CD4-positive, alpha-beta T cell treated with Interleukin-21 for 1 hour (primary cell): ENCODE measurements around the gene SOCS1.
"Not testable (repeated sequence)": the region's sequence is repeated elsewhere in the genome, so short reads cannot be mapped to it uniquely, and the experiment has no call there.

ENCODE experiments used
- DNase-seq: peaks from one replicate; pipeline ENCODE4 v3.0.0-alpha.2; 2020

Gene SOCS1, protein sequence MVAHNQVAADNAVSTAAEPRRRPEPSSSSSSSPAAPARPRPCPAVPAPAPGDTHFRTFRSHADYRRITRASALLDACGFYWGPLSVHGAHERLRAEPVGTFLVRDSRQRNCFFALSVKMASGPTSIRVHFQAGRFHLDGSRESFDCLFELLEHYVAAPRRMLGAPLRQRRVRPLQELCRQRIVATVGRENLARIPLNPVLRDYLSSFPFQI

DNA sequence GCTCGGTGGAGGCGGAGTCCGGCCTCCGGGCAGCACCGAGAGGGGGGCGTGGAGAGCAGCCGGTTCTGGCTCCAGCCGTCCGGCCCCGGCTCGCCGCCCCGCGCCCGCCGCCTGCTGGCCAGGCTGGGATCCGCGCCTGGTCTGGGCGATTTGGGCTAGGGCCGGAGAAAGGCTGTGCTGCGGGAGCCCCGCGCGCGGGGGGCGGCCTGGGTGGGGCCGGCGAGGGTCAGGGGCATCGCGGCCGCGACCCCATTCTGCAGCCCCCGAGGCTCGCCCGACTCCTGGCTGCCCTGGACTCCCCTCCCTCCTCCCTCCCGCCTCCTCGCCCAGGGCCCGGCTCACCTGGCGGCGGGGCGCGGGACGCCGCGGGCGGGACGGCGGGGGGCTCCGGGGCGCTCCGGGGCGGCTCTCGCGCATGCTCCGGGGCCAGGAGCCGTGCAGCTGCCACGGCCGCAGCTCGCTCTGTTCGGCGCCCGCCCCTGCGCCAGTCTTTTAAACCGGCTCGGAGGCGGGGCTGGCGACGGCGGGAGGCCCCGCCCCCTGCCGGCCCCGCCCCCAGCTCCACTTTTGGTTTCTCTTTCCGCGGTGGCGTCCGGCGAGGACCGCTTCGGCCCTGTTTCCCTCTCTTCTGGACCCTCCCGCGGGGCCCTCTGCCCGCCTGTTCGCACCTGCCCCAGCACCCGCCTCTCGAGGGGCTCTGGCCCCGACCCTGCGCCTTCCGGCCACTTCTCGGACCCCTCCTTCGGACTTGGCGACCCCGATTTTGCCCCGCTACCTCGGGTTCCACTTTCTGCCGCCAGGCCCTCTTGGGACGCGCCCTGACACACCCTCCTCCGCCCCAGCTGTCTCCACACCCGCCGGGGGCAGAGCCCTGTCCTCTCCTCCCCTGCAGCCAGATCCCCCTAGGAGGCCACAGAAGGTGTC, at the start of gene SOCS1:
SOCS1 (minus strand) TSS at position 468 of the 924 bp plus-strand sequence. CDS start 726 bp downstream, outside the sequence.
- peak; percentile 90 for DNase-seq

DNA sequence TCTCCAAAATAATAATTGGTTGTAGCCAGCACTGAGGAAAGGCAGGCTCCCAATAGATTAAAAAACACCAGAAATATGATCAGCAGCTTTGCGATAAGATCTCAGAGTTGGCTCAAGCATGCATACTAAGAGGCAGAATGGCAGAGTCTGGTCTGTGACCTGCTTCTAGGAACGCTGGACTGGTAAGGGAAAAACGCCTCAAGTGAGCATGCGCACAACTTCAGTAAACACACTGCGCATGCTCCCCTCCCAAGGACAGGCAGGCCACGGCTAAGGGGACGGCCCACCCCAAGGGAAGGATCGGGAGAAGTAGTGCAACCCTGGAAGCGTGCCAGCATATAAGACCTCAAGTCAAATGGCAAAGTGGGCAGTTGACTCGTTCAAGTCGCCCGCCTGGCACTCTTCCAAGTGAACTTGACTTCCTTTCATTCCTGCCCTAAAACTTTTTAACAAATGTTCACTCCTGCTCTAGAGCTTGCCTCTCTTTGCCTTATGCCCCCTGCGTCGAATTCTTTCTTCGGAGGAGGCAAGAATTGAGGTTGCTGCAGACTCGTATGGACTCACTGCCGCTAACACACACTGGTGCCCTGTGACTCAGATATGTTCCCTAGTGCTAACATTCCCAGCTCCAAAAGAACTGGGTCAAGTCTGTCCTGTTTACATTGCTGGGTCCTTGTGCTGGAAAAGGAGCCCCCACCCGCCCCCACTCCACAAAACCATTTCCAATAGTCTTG, 47.6 kb upstream of the SOCS1 start:
- no peak for DNase-seq

DNA sequence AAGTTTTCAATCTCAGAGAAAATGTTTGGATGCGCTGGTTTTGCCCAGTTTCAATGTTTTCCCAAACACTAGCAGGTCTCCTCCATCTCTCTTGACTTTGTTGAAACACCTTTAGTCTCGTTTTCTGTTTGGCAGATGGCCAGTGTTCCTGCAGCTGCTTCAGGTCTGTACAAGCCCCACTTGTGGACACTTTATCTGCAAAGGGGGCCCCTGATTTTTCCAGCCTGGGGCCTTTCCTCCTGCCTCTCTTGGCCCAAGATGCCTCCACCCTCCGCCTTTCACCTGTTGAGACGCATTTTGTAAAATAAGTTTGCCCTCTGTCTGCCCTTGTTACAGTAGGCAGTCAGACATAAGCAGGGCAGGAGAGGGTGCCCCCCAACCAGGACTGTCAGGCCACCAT, 47.0 kb upstream of the SOCS1 start:
- no peak for DNase-seq

DNA sequence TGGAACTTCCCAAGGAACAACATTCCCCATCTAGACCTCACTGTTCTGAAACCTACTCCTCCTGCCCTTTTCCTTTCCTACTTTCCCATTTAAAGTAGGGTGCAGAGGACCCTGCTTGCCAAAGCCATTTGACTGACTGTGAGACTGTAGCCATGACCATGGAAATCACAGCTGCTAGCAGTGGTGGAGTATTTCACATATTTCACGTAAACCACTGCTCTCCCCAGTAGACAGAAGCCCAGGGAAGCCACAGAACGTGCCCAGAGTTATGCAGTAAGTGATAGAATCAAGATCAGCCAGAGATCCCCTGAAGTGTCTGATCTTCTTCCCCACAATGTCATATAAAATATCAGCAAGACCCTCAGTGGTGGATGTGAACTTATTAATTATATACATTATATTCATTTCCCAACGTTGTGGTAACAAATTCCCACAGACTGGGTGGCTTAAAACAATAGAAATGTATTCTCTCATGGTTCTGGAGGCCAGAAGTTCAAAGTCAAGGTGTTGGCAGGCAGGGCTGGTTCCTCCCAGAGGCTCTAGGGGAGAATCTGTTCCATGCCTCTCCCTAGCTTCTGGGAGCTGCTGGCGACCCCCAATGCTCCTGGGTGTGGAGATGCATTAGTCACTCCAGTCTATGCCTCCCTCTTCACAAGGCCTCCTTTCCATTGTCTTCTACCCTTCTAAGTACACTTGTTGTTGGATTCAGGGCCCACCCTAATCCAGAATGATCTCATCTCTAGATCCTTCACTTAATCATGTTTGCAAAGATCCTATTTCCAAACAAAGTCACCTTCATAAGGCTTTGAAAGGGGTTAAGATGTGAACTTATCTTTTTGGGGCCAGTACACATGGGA, 45.9 kb upstream of the SOCS1 start:
- DNase-seq, result no peak

DNA sequence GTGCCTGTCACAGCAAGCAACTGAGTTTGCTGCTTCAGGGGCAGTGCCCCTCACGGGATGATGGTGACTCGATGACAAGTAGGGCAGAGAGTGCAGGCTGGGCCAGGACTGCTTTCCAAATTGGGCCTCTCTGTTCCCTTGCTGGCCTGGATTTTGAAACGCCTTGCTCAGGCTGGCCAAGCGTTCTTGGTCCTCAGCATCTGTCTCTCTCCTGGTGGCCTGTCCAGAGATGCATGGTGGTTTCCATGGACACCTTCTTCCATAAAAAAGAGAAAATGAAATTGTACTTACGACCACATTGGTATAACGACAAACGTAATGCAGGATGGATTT, 44.5 kb upstream of the SOCS1 start:
- DNase-seq, result no peak

DNA sequence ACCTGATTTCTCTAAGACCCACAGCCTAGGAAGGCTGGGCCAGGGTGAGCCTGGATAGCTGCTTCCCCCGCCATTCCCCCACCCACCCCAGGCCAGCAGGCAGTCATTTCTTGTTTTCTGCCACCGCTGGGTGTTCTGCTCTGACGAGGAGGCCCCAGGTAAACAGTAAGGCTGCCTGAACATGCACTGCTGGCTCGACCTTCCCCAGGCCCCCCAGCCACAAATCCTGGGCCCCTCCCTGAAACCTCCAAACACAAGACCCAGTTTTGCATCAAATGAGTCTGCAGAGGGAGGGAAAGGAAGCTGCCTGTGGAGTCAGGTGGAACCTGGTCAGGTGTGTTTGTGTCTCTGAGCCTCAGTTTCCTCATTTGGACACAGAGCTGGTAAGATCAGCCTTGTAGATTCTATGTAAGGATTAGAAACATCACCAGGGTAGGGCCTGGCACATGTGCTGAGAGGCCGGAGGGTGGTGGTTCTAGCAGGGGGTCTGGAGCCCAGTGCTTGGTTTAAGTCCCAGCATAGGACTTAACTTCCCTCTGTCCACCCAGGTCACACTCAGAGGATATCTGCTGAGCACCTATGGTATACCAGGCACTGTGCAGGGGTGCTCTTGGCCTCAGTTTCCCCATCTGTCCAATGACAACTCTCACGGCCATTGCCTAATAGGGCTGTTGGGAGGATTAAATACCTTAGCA, 44.0 kb upstream of the SOCS1 start:
- no peak for DNase-seq

DNA sequence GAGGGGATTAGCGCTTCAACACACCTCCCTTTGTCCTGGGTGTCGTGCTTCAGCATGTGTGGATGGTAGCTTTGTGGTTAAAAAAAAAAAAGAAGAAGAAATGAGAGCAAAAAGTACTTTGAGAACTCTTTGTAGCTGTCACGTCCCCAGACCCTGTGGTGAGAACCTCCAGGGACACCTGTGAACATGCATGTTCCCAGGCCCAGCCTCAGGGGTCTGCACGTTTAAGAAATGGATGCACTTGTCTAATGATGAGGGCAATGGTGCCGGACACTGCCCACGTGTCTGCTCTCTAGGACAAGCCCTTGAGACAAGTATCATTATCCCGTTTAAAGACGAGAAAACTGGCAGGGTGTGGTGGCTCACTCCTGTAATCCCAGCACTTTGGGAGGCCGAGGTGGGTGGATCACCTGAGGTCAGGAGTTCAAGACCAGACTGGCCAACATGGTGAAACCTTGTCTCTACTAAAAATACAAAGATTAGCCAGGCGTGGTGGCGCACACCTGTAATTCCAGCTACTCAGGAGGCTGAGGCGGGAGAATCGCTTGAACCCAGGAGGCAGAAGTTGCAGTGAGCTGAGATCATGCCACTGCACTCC, 43.0 kb upstream of the SOCS1 start:
- not testable (repeated sequence) for DNase-seq

DNA sequence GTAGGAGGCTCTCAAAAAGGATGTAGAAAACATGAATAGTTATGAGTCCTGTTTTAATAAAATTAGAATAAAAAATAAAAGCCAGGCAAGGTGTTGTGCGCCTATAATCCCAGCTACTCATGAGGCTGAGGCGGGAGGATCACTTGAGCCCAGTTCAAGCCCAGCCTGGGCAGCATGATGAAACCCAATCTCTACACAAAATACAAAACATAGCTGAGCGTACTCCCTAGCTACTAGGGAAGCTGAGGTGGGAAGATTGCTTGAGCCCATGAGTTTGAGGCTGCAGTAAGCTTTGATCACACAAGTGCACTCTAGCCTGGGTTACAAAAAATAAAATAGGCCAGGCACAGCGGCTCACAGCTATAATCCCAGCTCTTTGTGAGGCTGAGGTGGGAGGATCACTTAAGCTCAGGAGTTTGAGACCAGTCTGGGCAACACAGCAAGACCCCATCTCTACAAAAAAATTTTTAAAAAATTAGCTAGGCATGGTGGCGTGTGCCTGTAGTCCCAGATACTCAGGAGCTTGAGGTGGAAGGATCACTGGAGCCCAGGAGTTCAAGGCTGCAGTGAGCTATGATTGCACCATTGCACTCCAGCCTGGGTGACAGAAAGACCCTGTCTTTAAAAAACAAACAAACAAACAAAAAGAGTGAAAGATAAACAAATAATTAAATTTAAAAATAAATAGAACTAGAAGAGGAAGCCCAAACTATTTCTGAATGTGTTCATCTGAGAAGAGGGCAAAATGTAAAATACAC, 42.3 kb upstream of the SOCS1 start:
- no peak for DNase-seq

DNA sequence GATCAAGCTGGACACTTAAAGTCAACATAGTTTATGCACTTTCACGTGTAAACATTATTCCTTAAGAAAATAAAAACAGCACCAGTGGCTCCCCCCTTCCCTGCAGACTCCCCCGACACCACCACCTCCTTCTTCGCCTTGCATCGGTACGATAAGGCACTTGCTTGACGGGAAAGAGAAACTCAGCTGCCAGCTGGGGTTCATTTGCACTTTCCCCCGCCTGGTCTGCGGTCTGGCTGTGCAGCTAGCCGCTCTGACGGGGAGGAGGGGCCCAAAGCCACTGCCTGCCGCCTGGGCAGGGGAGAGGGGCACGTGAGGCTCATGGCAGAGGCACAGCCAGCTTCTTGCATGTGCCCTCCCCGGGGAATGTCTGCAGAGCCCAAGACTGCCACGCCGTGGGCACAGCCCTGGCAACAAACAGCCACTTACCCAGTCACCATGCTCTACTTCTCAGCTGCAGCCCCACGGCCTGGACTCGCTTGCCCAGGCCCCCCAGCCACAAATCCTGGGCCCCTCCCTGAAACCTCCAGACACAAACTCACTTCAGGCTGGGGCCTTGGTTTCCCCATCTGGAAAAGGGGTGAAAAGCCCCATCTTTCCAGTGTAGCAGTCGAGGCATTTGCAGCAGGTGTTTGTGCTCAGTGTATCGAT, 41.6 kb upstream of the SOCS1 start:
- peak; percentile 70 for DNase-seq

DNA sequence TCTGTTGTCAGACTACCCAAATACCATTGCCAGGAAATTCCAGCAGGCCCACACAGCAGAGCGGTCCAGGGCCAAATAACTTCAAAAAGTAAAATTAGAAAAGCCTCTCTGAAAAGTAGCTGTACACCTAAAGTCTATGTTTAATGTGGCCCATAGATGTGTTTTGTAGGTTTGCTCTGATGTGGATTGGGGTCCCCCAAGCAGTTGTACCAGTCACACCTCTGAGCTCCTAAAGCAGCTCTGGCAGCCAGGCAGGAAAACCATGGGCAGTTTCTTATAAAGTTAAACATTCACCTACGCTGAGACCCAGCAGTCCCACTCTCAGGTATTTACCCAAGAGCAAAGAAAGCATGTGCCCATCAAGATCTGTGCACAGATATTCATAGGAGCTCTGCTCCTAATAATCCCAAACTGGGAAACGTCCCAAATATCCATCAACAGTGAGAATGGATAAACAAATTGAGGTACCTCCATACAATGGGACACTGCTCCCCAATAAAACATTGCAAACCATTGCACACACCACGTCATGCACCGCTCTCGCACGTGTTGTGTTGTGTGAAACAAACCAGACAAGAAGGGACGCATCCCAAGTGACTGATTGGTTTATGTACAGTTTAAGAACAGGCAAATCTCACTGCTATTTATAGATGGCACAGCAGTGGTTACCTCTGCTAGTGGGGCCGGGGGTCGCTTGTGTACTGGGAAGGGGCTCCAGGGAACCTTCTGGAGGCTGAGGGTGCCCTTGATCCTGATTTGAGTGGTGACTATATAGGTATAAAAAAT, 40.9 kb upstream of the SOCS1 start:
- no peak for DNase-seq

DNA sequence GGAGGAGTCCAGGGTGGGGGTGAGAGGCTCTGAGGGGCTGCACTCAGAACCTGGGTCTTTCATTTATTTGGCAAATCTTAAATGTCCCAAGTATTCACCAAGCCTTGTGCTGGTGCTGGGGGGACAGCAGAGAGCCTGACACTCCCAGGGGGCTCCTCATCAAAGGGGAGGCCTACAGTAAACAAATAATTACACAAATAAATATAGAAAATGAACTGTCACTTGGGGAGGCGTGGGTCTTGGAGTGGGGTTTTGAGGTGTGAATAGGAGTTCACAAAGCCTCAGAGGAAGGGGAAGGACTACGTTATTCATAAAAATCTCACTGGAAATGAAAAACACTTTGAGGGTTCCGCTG, 40.3 kb upstream of the SOCS1 start:
- no peak for DNase-seq

DNA sequence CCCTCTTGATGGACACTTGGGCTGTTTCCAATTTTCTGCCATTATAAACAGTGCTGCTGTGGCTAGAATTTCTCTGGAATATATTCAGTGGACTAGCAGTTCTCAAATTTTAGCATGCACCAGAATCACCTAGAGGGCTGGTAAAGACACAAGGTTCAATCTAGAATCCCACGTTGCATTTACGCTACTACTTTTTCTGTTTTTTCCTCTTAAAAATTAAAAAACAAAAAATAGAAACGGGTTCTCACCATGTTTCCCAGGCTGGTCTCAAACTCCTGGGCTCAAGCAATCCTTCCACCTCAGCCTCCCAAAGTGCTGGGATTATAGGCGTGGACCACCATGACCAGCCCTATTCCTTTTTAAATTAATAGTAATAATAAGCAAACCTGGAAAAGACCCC, 39.7 kb upstream of the SOCS1 start:
- DNase-seq, result no peak

DNA sequence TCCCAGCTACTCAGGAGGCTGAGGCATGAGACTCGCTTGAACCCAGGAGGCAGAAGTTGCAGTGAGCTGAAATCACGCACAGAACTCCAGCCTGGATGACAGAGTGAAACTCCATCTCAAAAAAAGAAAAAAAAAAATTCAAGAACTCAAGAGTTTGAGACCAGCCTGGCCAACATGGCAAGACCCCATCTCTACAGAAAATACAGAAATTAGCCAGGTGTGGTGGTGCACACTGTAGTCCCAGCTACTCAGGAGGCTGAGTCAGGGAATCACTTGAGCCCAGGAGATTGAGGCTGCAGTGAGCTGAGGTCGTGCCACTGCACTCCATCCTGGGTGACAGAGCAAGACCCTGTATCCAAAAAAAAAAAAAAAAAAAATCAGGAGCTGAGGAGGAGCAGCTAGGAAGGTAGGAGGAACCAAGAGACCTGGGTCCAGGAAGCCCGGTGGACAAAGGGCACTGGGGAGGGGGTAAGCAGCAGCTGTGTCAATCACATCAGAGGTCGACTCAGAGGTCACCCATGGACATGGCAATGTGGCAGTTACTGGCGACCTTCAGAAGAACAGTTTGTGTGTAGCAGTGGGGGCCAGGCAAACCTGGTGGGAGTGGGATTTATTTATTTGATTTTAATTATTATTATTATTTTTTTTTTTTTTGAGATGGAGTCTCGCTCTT, 36.2 kb upstream of the SOCS1 start:
- DNase-seq, result no peak

DNA sequence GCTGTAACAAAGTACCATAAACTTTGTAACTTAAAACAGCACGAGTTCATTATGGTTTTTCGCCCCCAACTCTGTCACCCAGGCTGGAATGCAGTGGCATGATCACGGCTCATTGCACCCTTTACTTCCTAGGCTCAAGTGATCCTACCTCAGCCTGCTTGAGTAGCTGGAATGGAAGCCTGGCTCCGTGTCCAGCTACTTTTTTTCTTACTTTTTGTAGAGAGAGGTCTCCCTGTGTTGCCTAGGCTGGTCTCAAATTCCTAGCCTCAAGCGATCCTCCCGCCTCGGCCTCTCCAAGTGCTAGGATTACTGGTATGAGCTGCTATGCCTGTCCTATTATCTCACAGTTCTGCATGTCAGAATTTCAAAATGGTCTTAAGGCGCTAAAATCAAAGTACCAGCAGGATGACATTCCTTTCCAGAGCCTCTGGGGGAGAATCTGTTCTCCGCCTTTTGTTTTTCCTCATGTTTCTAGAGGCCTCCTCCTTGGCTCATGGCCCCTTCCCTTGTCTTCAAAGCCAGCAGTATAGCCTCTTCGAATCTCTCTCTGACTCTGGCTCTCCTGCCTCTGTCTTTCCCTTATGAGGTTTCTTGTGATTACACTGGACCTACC, 35.2 kb upstream of the SOCS1 start:
- no peak for DNase-seq

DNA sequence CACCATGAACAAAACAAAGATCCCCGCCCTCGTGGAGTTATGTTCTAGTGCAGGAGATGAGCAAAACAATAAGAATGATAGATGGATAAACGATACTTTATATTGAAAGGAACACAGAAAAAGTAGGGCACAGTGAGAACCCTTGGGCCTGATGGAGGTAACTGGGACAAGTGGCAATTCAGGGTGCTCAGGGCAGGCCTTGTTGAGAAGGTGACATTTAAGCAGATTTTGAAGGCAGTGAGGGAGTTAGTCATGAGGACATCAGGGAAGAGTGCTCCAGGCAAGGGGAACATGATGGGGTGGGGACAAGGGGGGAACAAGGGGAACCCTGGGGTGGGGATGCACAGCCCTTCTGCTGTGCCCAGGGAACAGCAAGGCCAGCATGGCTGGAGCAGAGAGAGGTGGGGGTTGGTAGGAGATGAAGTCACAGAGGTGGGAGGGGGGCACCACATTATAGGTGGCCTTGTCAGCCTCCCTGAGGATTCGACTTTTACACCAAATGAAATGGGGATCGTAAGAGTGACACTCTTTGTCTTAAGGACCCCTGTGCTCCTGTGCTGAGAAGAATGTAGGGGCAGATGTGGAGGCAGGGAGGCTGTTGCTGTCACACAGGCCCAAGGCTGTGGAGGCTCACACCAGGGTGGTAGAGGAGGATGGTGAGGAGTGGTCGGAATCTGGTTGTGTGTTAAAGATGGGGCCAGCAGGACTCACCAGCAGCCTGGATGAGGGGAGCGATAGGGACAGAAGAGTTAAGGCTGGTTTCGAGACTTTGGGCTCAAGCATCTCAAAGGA, 34.3 kb upstream of the SOCS1 start:
- DNase-seq, result no peak

DNA sequence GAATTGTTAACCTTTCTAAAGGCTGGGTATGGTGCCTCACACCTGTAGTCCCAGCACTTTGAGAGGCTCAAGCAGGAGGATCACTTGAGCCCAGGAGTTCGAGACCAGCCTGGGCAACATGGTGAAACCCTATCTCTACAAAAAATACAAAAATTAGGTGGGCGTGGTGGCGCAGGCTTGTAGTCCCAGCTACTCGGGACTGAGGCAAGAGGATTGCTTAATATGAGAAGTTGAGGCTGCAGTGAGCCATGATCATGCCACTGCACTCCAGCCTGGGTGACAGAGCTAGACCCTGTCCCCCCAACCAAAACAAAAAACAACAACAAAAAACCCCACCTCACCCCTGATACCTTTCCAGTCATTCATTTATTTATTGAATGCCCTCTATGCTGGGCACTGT, 33.7 kb upstream of the SOCS1 start:
- DNase-seq, result not testable (repeated sequence)

DNA sequence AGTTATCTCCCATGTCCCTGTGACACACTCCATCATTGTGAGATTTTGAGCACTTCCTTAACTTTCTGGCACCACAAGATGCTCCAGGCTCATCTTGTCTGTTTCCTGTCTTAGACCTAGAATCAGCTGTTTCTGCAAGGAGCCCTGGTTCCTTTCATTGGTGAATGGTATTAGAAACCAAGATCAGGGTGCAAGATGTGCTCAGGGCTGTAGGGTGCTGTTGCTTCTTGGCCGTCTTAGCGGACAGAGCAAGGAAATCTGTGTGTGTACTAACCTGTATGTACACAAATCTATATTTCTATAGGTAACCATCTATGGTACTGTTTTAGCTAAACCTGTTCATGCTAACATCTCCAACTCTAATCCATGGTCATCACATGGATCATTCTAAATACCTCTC, 33.2 kb upstream of the SOCS1 start:
- no peak for DNase-seq

DNA sequence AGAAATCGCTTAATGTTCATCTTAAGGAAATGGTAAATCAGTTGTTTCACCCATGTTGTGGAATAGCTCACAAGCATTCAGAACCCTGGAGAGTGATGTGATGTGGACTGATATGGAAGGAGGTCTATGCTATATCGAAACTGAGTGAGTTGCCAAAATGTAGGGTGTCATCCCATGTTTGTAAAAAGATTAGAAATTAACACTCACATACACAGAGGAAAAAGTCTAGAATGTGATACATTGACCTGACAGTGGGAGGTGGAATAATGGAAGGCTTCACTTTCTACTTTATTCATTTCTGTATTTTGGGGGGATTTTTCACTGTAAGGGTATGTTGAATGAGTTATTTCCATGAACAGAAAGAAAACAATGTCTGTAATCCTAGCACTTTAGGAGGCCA, 29.8 kb upstream of the SOCS1 start:
- no peak for DNase-seq
